ENCODE results near the gene ACTN4.
A peak's percentile ranks its signal among the peaks of the same experiment; 100 is the strongest.

The ACTN4 gene

GRCh38 chr19:38665950-38666662 lies 18.7 kb downstream of the ACTN4 start:
- no peaks in the 10 kb centered on the region for H3K9me3 ChIP-seq (ENCODE audit: control extremely low read depth in 1 of 5, control insufficient read depth in 4 of 5, insufficient read depth in 2 of 5, low read depth in 1 of 5, low read length in 4 of 5)
- DNase-seq: no peak
- peak overlapping the region; percentile 60 to 79 for H3K27ac ChIP-seq (ENCODE audit: insufficient read depth in 1 of 2, low read depth in 1 of 2, low read length in 2 of 2, poor library complexity in 1 of 2, severe bottlenecking in 2 of 2)
- 72% methylated on average over 12 of the region's 19 CpGs for WGBS (ENCODE audit: insufficient coverage)
- H3K4me3 ChIP-seq (ENCODE audit: control insufficient read depth in 1 of 7, extremely low read depth in 1 of 7, insufficient read depth in 4 of 7, low read depth in 2 of 7, low read length in 6 of 7): peak overlapping the region in 2 of 7 experiments; percentile 8 to 25
- H3K4me1 ChIP-seq (ENCODE audit: control extremely low read depth in 1 of 4, control insufficient read depth in 4 of 4, insufficient read depth in 4 of 4, low read length in 3 of 4): peaks cover 44 to 91% (median 87%) of the 10 kb centered on the region in 4 experiments
- H3K27me3 ChIP-seq (replicated peaks in 2 of 5; ENCODE audit: control insufficient read depth in 4 of 5, insufficient read depth in 5 of 5, low read length in 4 of 5): no peaks in the 10 kb centered on the region
- POLR2A ChIA-PET: interaction anchor here (1.6 kb wide), 1 partner anchor 20 kb away, joined by 4 read pairs; no protein-coding TSS in a partner anchor
- peaks cover 0 to 22% (median 0%) of the 10 kb centered on the region in 4 experiments for H3K36me3 ChIP-seq (ENCODE audit: control insufficient read depth in 4 of 4, insufficient read depth in 4 of 4, low read length in 3 of 4)
- CTCF ChIA-PET: interaction anchor here (1.0 to 4.2 kb wide), 5 partner anchors 13 to 22 kb away, joined by 3 to 22 read pairs (median 5); no protein-coding TSS in a partner anchor

GRCh38 chr19:38666663-38667511 lies 19.4 kb downstream of the ACTN4 start:
- Histone ChIP-seq H3K4me3 (ENCODE audit: control insufficient read depth in 1 of 7, extremely low read depth in 1 of 7, insufficient read depth in 4 of 7, low read depth in 2 of 7, low read length in 6 of 7) (peak overlapping the region in 3 of 7 experiments; percentile 24 to 40 (median 27)), H3K36me3 (ENCODE audit: control insufficient read depth in 4 of 4, insufficient read depth in 4 of 4, low read length in 3 of 4) (peaks cover 0 to 21% (median 0%) of the 10 kb centered on the region in 4 experiments)
- 41% methylated on average over 6 of the region's 10 CpGs for WGBS (ENCODE audit: insufficient coverage)

GRCh38 chr19:38667661-38668171 lies 20.3 kb downstream of the ACTN4 start:
- Histone ChIP-seq H3K27ac (ENCODE audit: insufficient read depth in 1 of 2, low read depth in 1 of 2, low read length in 2 of 2, poor library complexity in 1 of 2, severe bottlenecking in 2 of 2) (peak overlapping the region; percentile 60 to 79), H3K4me3 (ENCODE audit: control insufficient read depth in 1 of 7, extremely low read depth in 1 of 7, insufficient read depth in 4 of 7, low read depth in 2 of 7, low read length in 6 of 7) (peak overlapping the region in 4 of 7 experiments; percentile 19 to 50 (median 34)), H3K4me1 (ENCODE audit: control extremely low read depth in 1 of 4, control insufficient read depth in 4 of 4, insufficient read depth in 4 of 4, low read length in 3 of 4) (peaks cover 41 to 92% (median 89%) of the 10 kb centered on the region in 4 experiments), H3K9me3 (ENCODE audit: control extremely low read depth in 1 of 5, control insufficient read depth in 4 of 5, insufficient read depth in 2 of 5, low read depth in 1 of 5, low read length in 4 of 5) (no peaks in the 10 kb centered on the region), H3K27me3 (replicated peaks in 2 of 5; ENCODE audit: control insufficient read depth in 4 of 5, insufficient read depth in 5 of 5, low read length in 4 of 5) (no peaks in the 10 kb centered on the region), H3K36me3 (ENCODE audit: control insufficient read depth in 4 of 4, insufficient read depth in 4 of 4, low read length in 3 of 4) (peaks cover 0 to 18% (median 0%) of the 10 kb centered on the region in 4 experiments)
- ChIA-PET POLR2A (interaction anchor here (1.2 to 1.6 kb wide), 2 partner anchors 9 to 19 kb away, joined by 4 read pairs; no protein-coding TSS in a partner anchor), CTCF (interaction anchor here (1.1 to 2.5 kb wide), 5 partner anchors 10 to 22 kb away, joined by 4 to 12 read pairs (median 5); no protein-coding TSS in a partner anchor)
- WGBS (ENCODE audit: insufficient coverage): 9% methylated on average over 8 of the region's 8 CpGs
- peak in 2 of 3 donors; percentile 57 to 68 for DNase-seq

More at GRCh38 chr19:38666663-38667511, 19.4 kb downstream of the ACTN4 start:
- H3K27me3 ChIP-seq (replicated peaks in 2 of 5; ENCODE audit: control insufficient read depth in 4 of 5, insufficient read depth in 5 of 5, low read length in 4 of 5): no peaks in the 10 kb centered on the region
- H3K9me3 ChIP-seq (ENCODE audit: control extremely low read depth in 1 of 5, control insufficient read depth in 4 of 5, insufficient read depth in 2 of 5, low read depth in 1 of 5, low read length in 4 of 5): no peaks in the 10 kb centered on the region
- CTCF ChIA-PET: interaction anchor here (1.0 to 4.2 kb wide), 4 partner anchors 14 to 23 kb away, joined by 3 to 22 read pairs (median 4); no protein-coding TSS in a partner anchor
- POLR2A ChIA-PET: interaction anchor here (0.5 to 1.6 kb wide), 3 partner anchors 10 to 19 kb away, joined by 4 read pairs; no protein-coding TSS in a partner anchor
- H3K4me1 ChIP-seq (ENCODE audit: control extremely low read depth in 1 of 4, control insufficient read depth in 4 of 4, insufficient read depth in 4 of 4, low read length in 3 of 4): peaks cover 45 to 97% (median 94%) of the 10 kb centered on the region in 4 experiments
- peak; percentile 34 to 76 (median 63) for DNase-seq
- H3K27ac ChIP-seq (ENCODE audit: insufficient read depth in 1 of 2, low read depth in 1 of 2, low read length in 2 of 2, poor library complexity in 1 of 2, severe bottlenecking in 2 of 2): peak overlapping the region; percentile 60 to 79

GRCh38 chr19:38669552-38669951 lies 22.1 kb downstream of the ACTN4 start:
- Histone ChIP-seq H3K4me1 (ENCODE audit: control extremely low read depth in 1 of 4, control insufficient read depth in 4 of 4, insufficient read depth in 4 of 4, low read length in 3 of 4) (peaks cover 37 to 85% (median 76%) of the 10 kb centered on the region in 4 experiments), H3K27ac (ENCODE audit: insufficient read depth in 1 of 2, low read depth in 1 of 2, low read length in 2 of 2, poor library complexity in 1 of 2, severe bottlenecking in 2 of 2) (peak overlapping the region in 1 of 2 experiments; percentile 56), H3K9me3 (ENCODE audit: control extremely low read depth in 1 of 5, control insufficient read depth in 4 of 5, insufficient read depth in 2 of 5, low read depth in 1 of 5, low read length in 4 of 5) (no peaks in the 10 kb centered on the region), H3K4me3 (ENCODE audit: control insufficient read depth in 1 of 7, extremely low read depth in 1 of 7, insufficient read depth in 4 of 7, low read depth in 2 of 7, low read length in 6 of 7) (peak overlapping the region in 6 of 7 experiments; percentile 23 to 59 (median 40)), H3K27me3 (replicated peaks in 2 of 5; ENCODE audit: control insufficient read depth in 4 of 5, insufficient read depth in 5 of 5, low read length in 4 of 5) (no peaks in the 10 kb centered on the region), H3K36me3 (ENCODE audit: control insufficient read depth in 4 of 4, insufficient read depth in 4 of 4, low read length in 3 of 4) (peaks cover 0 to 13% (median 0%) of the 10 kb centered on the region in 4 experiments)
- POLR2A ChIA-PET: no interaction called here
- CTCF ChIA-PET: interaction anchor here (0.6 to 2.7 kb wide), 9 partner anchors 9 to 160 kb away, joined by 3 to 12 read pairs (median 6); partner anchors contain the start of gene ACTN4
- DNase-seq: peak; percentile 49 to 84 (median 75)
- WGBS (ENCODE audit: insufficient coverage): 0% methylated on average over 5 of the region's 5 CpGs

GRCh38 chr19:38670921-38671398 lies 23.5 kb downstream of the ACTN4 start:
- 89% methylated on average over 1 of the region's 3 CpGs for WGBS (ENCODE audit: insufficient coverage)
- ChIA-PET POLR2A (interaction anchor here (0.6 to 1.1 kb wide), 4 partner anchors 24 to 309 kb away, joined by 3 to 5 read pairs (median 3); partner anchors contain the start of gene ACTN4), CTCF (interaction anchor here (0.9 to 2.7 kb wide), 6 partner anchors 12 to 42 kb away, joined by 3 to 8 read pairs (median 3); no protein-coding TSS in a partner anchor)
- no peaks in the 10 kb centered on the region for H3K9me3 ChIP-seq (ENCODE audit: control extremely low read depth in 1 of 5, control insufficient read depth in 4 of 5, insufficient read depth in 2 of 5, low read depth in 1 of 5, low read length in 4 of 5)
- H3K27me3 ChIP-seq (replicated peaks in 2 of 5; ENCODE audit: control insufficient read depth in 4 of 5, insufficient read depth in 5 of 5, low read length in 4 of 5): no peaks in the 10 kb centered on the region
- DNase-seq: no peak
- peak overlapping the region; percentile 6 to 56 for H3K27ac ChIP-seq (ENCODE audit: insufficient read depth in 1 of 2, low read depth in 1 of 2, low read length in 2 of 2, poor library complexity in 1 of 2, severe bottlenecking in 2 of 2)
- H3K36me3 ChIP-seq (ENCODE audit: control insufficient read depth in 4 of 4, insufficient read depth in 4 of 4, low read length in 3 of 4): peaks cover 0 to 11% (median 0%) of the 10 kb centered on the region in 4 experiments
- H3K4me1 ChIP-seq (ENCODE audit: control extremely low read depth in 1 of 4, control insufficient read depth in 4 of 4, insufficient read depth in 4 of 4, low read length in 3 of 4): peaks cover 36 to 85% (median 76%) of the 10 kb centered on the region in 4 experiments
- peak overlapping the region in 2 of 7 experiments; percentile 1 to 48 for H3K4me3 ChIP-seq (ENCODE audit: control insufficient read depth in 1 of 7, extremely low read depth in 1 of 7, insufficient read depth in 4 of 7, low read depth in 2 of 7, low read length in 6 of 7)

GRCh38 chr19:38671654-38672053 lies 24.2 kb downstream of the ACTN4 start:
- no peak for DNase-seq
- ChIA-PET CTCF (interaction anchor here (0.6 to 1.8 kb wide), 7 partner anchors 10 to 43 kb away, joined by 3 to 6 read pairs (median 3); no protein-coding TSS in a partner anchor), POLR2A (interaction anchor here (0.6 to 1.5 kb wide), 3 partner anchors 24 to 50 kb away, joined by 3 to 4 read pairs (median 3); partner anchors contain the start of gene ACTN4)
- Histone ChIP-seq H3K36me3 (ENCODE audit: control insufficient read depth in 4 of 4, insufficient read depth in 4 of 4, low read length in 3 of 4) (peaks cover 0 to 13% (median 0%) of the 10 kb centered on the region in 4 experiments), H3K27ac (ENCODE audit: insufficient read depth in 1 of 2, low read depth in 1 of 2, low read length in 2 of 2, poor library complexity in 1 of 2, severe bottlenecking in 2 of 2) (peak overlapping the region in 1 of 2 experiments; percentile 56), H3K4me1 (ENCODE audit: control extremely low read depth in 1 of 4, control insufficient read depth in 4 of 4, insufficient read depth in 4 of 4, low read length in 3 of 4) (peaks cover 39 to 85% (median 76%) of the 10 kb centered on the region in 4 experiments), H3K9me3 (ENCODE audit: control extremely low read depth in 1 of 5, control insufficient read depth in 4 of 5, insufficient read depth in 2 of 5, low read depth in 1 of 5, low read length in 4 of 5) (no peaks in the 10 kb centered on the region), H3K4me3 (ENCODE audit: control insufficient read depth in 1 of 7, extremely low read depth in 1 of 7, insufficient read depth in 4 of 7, low read depth in 2 of 7, low read length in 6 of 7) (peak overlapping the region in 1 of 7 experiments; percentile 2), H3K27me3 (replicated peaks in 2 of 5; ENCODE audit: control insufficient read depth in 4 of 5, insufficient read depth in 5 of 5, low read length in 4 of 5) (no peaks in the 10 kb centered on the region)
- 100% methylated on average over 1 of the region's 4 CpGs for WGBS (ENCODE audit: insufficient coverage)

All from common myeloid progenitor, CD34-positive (primary cell).